ENCODE data around the gene TRMT11. TPM values are rescaled to one million over a fixed set of nuclear protein-coding genes. Genes with fewer than 3 reads are reported as not detected.
A peak's percentile ranks its signal among the peaks of the same experiment; 100 is the strongest.

Gene TRMT11
- total RNA-seq, 6 experiments from 2014 or later, result 12.8 to 20.7 (median 15.2) TPM

DNA sequence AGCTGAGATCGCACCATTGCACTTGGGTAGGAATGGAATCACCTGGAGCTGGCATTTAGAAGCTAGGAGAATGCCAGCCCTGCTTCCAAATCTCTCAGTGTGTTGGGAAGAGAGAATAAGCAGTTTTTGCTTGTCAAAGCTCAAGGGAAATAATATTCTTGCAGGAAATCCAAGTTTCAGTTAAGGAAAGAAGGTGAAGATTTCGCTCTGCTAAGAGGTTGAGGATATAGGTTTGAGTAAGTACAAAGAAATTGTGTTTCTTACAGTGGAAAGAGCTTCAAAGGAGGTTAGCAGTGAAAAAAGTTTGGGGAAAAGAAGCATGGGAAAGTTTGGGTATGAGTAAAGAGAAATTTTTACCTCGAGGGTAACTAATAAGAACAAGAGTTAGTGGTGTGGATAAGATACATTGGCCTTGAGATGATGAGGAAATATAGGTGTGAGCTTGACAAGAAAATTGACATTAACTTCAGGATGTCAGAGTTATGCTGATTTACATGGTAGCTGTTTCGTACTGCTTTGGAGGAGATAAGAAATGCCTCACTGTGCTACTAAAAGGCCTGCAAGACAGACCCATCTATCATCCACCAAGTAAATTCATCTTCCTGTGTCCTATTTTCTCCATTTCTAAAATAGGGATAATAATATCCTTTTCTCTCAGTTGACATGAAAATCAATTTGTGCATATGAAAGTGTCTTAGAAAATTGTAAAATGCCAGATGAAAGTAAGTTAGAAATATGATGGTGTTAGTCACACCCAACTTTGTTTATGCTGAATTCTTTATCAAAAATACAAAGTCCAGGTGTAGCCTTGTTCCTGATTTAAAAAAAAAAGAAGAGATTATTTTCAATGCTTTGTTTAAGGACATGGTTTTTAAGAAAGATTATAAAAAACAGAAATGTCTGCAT, 42.6 kb upstream of the TRMT11 start:
- DNase-seq, result no peak
- H3K4me1 Mint-ChIP-seq (ENCODE audit: low read depth), result peaks cover 99% of the 10 kb centered on the region
- no peaks in the 10 kb centered on the region for H3K9me3 Mint-ChIP-seq
- no peak overlapping the region for H3K4me3 Mint-ChIP-seq
- H3K27me3 Mint-ChIP-seq (ENCODE audit: insufficient read depth), result peaks cover 2% of the 10 kb centered on the region; the same call in 1 of the 2 replicates
- TF ChIP-seq, protein P1, sequence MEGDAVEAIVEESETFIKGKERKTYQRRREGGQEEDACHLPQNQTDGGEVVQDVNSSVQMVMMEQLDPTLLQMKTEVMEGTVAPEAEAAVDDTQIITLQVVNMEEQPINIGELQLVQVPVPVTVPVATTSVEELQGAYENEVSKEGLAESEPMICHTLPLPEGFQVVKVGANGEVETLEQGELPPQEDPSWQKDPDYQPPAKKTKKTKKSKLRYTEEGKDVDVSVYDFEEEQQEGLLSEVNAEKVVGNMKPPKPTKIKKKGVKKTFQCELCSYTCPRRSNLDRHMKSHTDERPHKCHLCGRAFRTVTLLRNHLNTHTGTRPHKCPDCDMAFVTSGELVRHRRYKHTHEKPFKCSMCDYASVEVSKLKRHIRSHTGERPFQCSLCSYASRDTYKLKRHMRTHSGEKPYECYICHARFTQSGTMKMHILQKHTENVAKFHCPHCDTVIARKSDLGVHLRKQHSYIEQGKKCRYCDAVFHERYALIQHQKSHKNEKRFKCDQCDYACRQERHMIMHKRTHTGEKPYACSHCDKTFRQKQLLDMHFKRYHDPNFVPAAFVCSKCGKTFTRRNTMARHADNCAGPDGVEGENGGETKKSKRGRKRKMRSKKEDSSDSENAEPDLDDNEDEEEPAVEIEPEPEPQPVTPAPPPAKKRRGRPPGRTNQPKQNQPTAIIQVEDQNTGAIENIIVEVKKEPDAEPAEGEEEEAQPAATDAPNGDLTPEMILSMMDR (IDR thresholded peaks at IDR 0.05), result no peak
- peak overlapping the region; percentile 84 for H3K27ac Mint-ChIP-seq
- H3K36me3 Mint-ChIP-seq (ENCODE audit: low read depth), result no peaks in the 10 kb centered on the region

DNA sequence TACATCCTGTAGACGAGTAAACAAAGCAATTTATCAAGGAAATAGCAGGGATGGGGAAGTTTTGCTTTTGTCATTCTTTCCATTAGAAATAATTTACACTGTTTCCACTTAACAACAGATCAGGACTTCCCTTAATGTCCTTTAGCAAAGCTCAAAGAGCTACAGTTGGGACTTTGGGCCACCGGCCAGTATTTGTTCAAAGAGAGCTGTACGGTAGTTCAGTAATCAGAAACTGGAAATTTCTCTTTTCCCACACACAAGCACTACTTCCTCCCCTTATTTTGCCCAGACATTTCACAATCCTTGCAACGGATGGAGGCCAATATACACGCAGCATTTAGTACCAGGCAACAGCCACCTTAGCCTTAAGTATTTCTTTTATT, 41.9 kb upstream of the TRMT11 start:
- no peaks in the 10 kb centered on the region for H3K36me3 Mint-ChIP-seq (ENCODE audit: low read depth)
- peaks cover 95% of the 10 kb centered on the region for H3K4me1 Mint-ChIP-seq (ENCODE audit: low read depth)
- H3K9me3 Mint-ChIP-seq, result no peaks in the 10 kb centered on the region
- peak; percentile 32 for DNase-seq
- H3K27ac Mint-ChIP-seq, result peak overlapping the region; percentile 84
- peak overlapping the region; percentile 38; the same call in 1 of the 2 replicates for H3K4me3 Mint-ChIP-seq
- H3K27me3 Mint-ChIP-seq (ENCODE audit: insufficient read depth), result peaks cover 2% of the 10 kb centered on the region; the same call in 1 of the 2 replicates
- TF ChIP-seq, protein P1 (IDR thresholded peaks at IDR 0.05), result no peak

GRCh38 chr6:125944896-125945295, 41.4 kb upstream of the TRMT11 start:
- no peak for DNase-seq
- TF ChIP-seq, protein P1 (IDR thresholded peaks at IDR 0.05), result no peak
- Mint-ChIP-seq H3K27ac (peak overlapping the region; percentile 88; the same call in 1 of the 2 replicates), H3K4me3 (peak overlapping the region; percentile 38), H3K4me1 (ENCODE audit: low read depth) (peaks cover 95% of the 10 kb centered on the region), H3K27me3 (ENCODE audit: insufficient read depth) (peaks cover 2% of the 10 kb centered on the region; the same call in 1 of the 2 replicates), H3K36me3 (ENCODE audit: low read depth) (no peaks in the 10 kb centered on the region), H3K9me3 (no peaks in the 10 kb centered on the region)

DNA sequence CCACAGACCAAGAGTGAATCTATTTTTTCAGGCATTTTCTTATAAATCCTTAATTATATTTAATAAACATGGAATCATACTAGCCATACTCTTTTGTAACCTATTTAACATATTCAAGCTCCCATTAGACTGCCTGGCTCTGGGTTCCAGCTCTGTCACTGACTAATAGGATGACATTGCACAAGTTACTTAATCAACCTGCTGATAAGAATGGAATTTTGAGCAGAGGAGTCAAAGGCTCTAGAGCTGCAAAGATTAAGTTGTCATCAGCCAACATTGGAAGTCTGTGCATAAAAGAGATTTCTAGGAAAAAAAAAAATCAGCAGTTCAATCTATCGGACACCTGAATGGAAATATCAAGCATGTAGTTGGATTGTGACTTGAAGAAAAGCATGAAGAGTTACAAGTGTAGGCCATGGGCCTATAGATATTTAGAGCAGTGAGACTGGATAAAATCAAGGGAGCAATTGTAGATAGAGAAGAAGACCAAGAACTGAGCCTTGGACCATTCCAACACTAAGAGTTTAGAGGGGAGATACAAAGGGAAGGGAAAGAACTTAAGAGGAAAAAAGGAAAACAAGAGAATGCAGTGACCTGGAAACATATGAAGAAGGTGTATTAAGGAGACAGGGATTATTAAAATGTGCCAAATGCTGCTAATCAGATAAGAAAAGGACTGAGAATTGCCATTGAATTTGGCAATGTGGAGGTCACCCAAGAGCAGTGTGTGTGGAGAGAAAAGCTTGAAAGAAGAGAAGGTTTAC, 40.8 kb upstream of the TRMT11 start:
- Mint-ChIP-seq H3K4me3 (peak overlapping the region; percentile 71), H3K36me3 (ENCODE audit: low read depth) (no peaks in the 10 kb centered on the region), H3K9me3 (no peaks in the 10 kb centered on the region), H3K27ac (peak overlapping the region; percentile 88), H3K4me1 (ENCODE audit: low read depth) (peaks cover 95% of the 10 kb centered on the region), H3K27me3 (ENCODE audit: insufficient read depth) (peaks cover 2% of the 10 kb centered on the region; the same call in 1 of the 2 replicates)
- DNase-seq, result peak; percentile 37
- TF ChIP-seq, protein P1 (IDR thresholded peaks at IDR 0.05), result no peak

DNA sequence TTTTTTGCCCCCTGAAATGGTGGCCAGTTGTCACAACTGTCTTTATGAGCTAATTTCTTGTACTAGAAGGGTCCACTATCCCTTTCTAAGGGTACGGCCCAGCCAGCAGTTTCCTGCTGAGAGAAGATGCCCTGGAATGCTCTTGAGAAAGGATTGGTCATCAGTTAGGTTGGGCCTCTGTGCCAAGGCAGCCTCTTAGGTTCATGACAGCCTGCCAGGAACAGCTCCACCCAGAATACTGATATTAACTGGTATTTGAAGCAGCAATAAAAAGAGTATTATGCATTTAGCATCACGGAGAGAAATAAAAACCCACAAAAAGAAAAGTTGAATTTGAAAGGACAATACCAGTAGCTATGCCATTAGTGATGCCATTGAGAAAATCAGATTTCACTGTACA, 38.7 kb upstream of the TRMT11 start:
- TF ChIP-seq, protein P1 (IDR thresholded peaks at IDR 0.05), result no peak
- Mint-ChIP-seq H3K27ac (peak overlapping the region; percentile 68), H3K36me3 (ENCODE audit: low read depth) (no peaks in the 10 kb centered on the region), H3K9me3 (no peaks in the 10 kb centered on the region), H3K4me1 (ENCODE audit: low read depth) (peaks cover 81% of the 10 kb centered on the region), H3K27me3 (ENCODE audit: insufficient read depth) (peaks cover 2% of the 10 kb centered on the region; the same call in 1 of the 2 replicates), H3K4me3 (0 out of 2 replicates have a peak overlapping the region, but pooled peaks have one; percentile 4)
- DNase-seq, result peak; percentile 52

All from HFFc6 (cell line).